ENCODE results near the gene TSPAN10.
"Not testable (repeated sequence)": the region's sequence is repeated elsewhere in the genome, so short reads cannot be mapped to it uniquely, and the experiment has no call there.

TSPAN10 gene

GRCh38 chr17:81662002-81662401, 25.0 kb downstream of the TSPAN10 start:
- no peak for DNase-seq (ENCODE audit: low read depth in 3 of 3)

- no peak for DNase-seq (ENCODE audit: low read depth in 3 of 3)
Observed at GRCh38 chr17:81664051-81664470, 27.1 kb downstream of the TSPAN10 start.

GRCh38 chr17:81665205-81666091, 28.5 kb downstream of the TSPAN10 start:
- peak; percentile 48 to 54 (median 53) for DNase-seq (ENCODE audit: low read depth in 3 of 3)

- peak in 1 of 3 experiments; percentile 22 for DNase-seq (ENCODE audit: low read depth in 3 of 3)
Observed at GRCh38 chr17:81666092-81666341, 29.0 kb downstream of the TSPAN10 start.

- peak; percentile 81 to 82 (median 82) for DNase-seq (ENCODE audit: low read depth in 3 of 3)
Observed at GRCh38 chr17:81666342-81667191, 29.6 kb downstream of the TSPAN10 start, which contains the start of the genes CCDC137 and OXLD1. CCDC137 (plus strand) TSS chr17:81666737; CDS start chr17:81666767, 30 bp downstream. OXLD1 (minus strand) TSS chr17:81666605; CDS start chr17:81666577, 28 bp downstream.

GRCh38 chr17:81667754-81668153, 30.8 kb downstream of the TSPAN10 start:
- DNase-seq (ENCODE audit: low read depth in 3 of 3) = no peak

GRCh38 chr17:81672504-81672903, 35.5 kb downstream of the TSPAN10 start:
- no peak for DNase-seq (ENCODE audit: low read depth in 3 of 3)

GRCh38 chr17:81672954-81673353, 36.0 kb downstream of the TSPAN10 start:
- no peak for DNase-seq (ENCODE audit: low read depth in 3 of 3)

GRCh38 chr17:81673561-81674258, 36.7 kb downstream of the TSPAN10 start:
- no peak for DNase-seq (ENCODE audit: low read depth in 3 of 3)

- not testable (repeated sequence) for DNase-seq (ENCODE audit: low read depth in 3 of 3)
Observed at GRCh38 chr17:81675515-81676221, 38.7 kb downstream of the TSPAN10 start.

- DNase-seq (ENCODE audit: low read depth in 3 of 3) = no peak
Observed at GRCh38 chr17:81676906-81677305, 39.9 kb downstream of the TSPAN10 start.

- no peak for DNase-seq (ENCODE audit: low read depth in 3 of 3)
Observed at GRCh38 chr17:81680150-81680549, 43.2 kb downstream of the TSPAN10 start.

- no peak for DNase-seq (ENCODE audit: low read depth in 3 of 3)
Observed at GRCh38 chr17:81681672-81682071, 44.7 kb downstream of the TSPAN10 start.

- no peak for DNase-seq (ENCODE audit: low read depth in 3 of 3)
Observed at GRCh38 chr17:81682565-81683207, 45.7 kb downstream of the TSPAN10 start.

- DNase-seq (ENCODE audit: low read depth in 3 of 3) = no peak
Observed at GRCh38 chr17:81683208-81683583, 46.2 kb downstream of the TSPAN10 start.

GRCh38 chr17:81683584-81684441, 46.8 kb downstream of the TSPAN10 start, which contains the start of the genes ARL16 and HGS:
ARL16 (minus strand) TSS chr17:81683797; CDS start chr17:81683753, 44 bp downstream.
HGS (plus strand) TSS chr17:81684011; CDS start chr17:81684067, 56 bp downstream.
- peak; percentile 92 to 96 (median 95) for DNase-seq (ENCODE audit: low read depth in 3 of 3)

GRCh38 chr17:81684442-81684911, 47.5 kb downstream of the TSPAN10 start:
- no peak for DNase-seq (ENCODE audit: low read depth in 3 of 3)

GRCh38 chr17:81685108-81685507, 48.1 kb downstream of the TSPAN10 start:
- no peak for DNase-seq (ENCODE audit: low read depth in 3 of 3)

- no peak for DNase-seq (ENCODE audit: low read depth in 3 of 3)
Observed at GRCh38 chr17:81686614-81687013, 49.6 kb downstream of the TSPAN10 start.

All from stimulated activated CD4-positive, alpha-beta T cell treated with anti-CD3 and anti-CD28 coated beads, TNF-alpha, amount 100 ng/mL, for 4 hours (primary cell).